ENCODE measurements around the gene NFE2L2.
"Not testable (repeated sequence)": the region's sequence is repeated elsewhere in the genome, so short reads cannot be mapped to it uniquely, and the experiment has no call there.

GRCh38 chr2:177266955-177267354, 2.4 kb upstream of the NFE2L2 start:
- TF ChIP-seq CTCF (conservative IDR thresholded peaks at IDR 0.05; ENCODE audit: low read length); EZH2phosphoT487 (IDR thresholded peaks at IDR 0.05; ENCODE audit: borderline replicate concordance, low read depth, low read length): not testable (repeated sequence)
